HG03139 (cell line): ENCODE measurements around the gene C7orf25.
A peak's percentile ranks its signal among the peaks of the same experiment; 100 is the strongest.

Experiments
- ATAC-seq: cut with Tn5 transposase; IDR thresholded peaks from one replicate; pipeline ENCODE4 v1.9.1; 2021; ENCODE audit not compliant: unreplicated experiment

The C7orf25 gene

GRCh38 chr7:42911454-42912447 lies at the start of gene C7orf25:
C7orf25 (minus strand) TSS chr7:42912070; CDS start chr7:42910900, 1,170 bp downstream.
- ATAC-seq = peak; percentile 85

GRCh38 chr7:42961170-42961569 lies 49.3 kb upstream of the C7orf25 start:
- no peak for ATAC-seq

GRCh38 chr7:42960762-42961161 lies 48.9 kb upstream of the C7orf25 start:
- ATAC-seq = no peak

GRCh38 chr7:42959549-42959948 lies 47.7 kb upstream of the C7orf25 start:
- no peak for ATAC-seq

- ATAC-seq = no peak
Observed at GRCh38 chr7:42956062-42956461, 44.2 kb upstream of the C7orf25 start.

- no peak for ATAC-seq
Observed at GRCh38 chr7:42953994-42954393, 42.1 kb upstream of the C7orf25 start.

GRCh38 chr7:42952328-42952727 lies 40.5 kb upstream of the C7orf25 start:
- ATAC-seq = no peak

- ATAC-seq = no peak
Observed at GRCh38 chr7:42950417-42950816, 38.5 kb upstream of the C7orf25 start.

GRCh38 chr7:42947521-42947920 lies 35.7 kb upstream of the C7orf25 start:
- no peak for ATAC-seq

- ATAC-seq = no peak
Observed at GRCh38 chr7:42946627-42946950, 34.7 kb upstream of the C7orf25 start.

GRCh38 chr7:42945821-42946626 lies 34.2 kb upstream of the C7orf25 start:
- no peak for ATAC-seq

- ATAC-seq = peak; percentile 52
Observed at GRCh38 chr7:42940985-42941847, 29.3 kb upstream of the C7orf25 start.

- ATAC-seq = no peak
Observed at GRCh38 chr7:42939457-42940240, 27.8 kb upstream of the C7orf25 start.

- no peak for ATAC-seq
Observed at GRCh38 chr7:42935861-42936260, 24.0 kb upstream of the C7orf25 start.

- ATAC-seq = no peak
Observed at GRCh38 chr7:42934291-42934690, 22.4 kb upstream of the C7orf25 start.

- no peak for ATAC-seq
Observed at GRCh38 chr7:42932811-42933591, 21.1 kb upstream of the C7orf25 start.

- peak; percentile 99 for ATAC-seq
Observed at GRCh38 chr7:42931834-42932651, 20.2 kb upstream of the C7orf25 start, which contains the start of the genes MRPL32 and PSMA2. MRPL32 (plus strand) TSS chr7:42932376; CDS start chr7:42932387, 11 bp downstream. PSMA2 (minus strand) TSS chr7:42932174; CDS start chr7:42932158, 16 bp downstream.

- ATAC-seq = no peak
Observed at GRCh38 chr7:42931447-42931833, 19.6 kb upstream of the C7orf25 start.
